H1 (cell line): Measurements from ENCODE around the gene PLXNB1. TPM values are rescaled to one million over a fixed set of nuclear protein-coding genes. Genes with fewer than 3 reads are reported as not detected.

Experiments used
- CTCF ChIA-PET: fragments of 300-600 bp; sonication (Branson Sonifier 250); formaldehyde crosslinking; loops from one replicate; lab custom pipeline; 2021; ENCODE audit not compliant: partially characterized antibody; lab: Charles Lee
- POLR2A ChIA-PET: fragments of 300-600 bp; sonication (Branson Sonifier 250); formaldehyde crosslinking; loops from one replicate; lab custom pipeline; 2021; ENCODE audit warnings: inconsistent platforms; ENCODE audit not compliant: partially characterized antibody; lab: Charles Lee
- DNase-seq, 2 experiments: peaks; one replicate each; pipeline versions ENCODE4 v3.0.0 to v3.0.0-alpha.2; 2010 to 2022; ENCODE audit warnings: low spot score in 2 of 2, low read depth in 1 of 2, mixed read lengths in 1 of 2
- FAIRE-seq: peaks from 2 replicates; lab custom pipeline; 2011; peaks lifted over from hg19 to GRCh38; lab: Jason Lieb, UNC
- H2AFZ ChIP-seq: 2 replicates; pipeline ENCODE4 v1.8.1; 2012; ENCODE audit warnings: low read length, inconsistent platforms
- H2AK5ac ChIP-seq: 2 replicates; pipeline ENCODE4 v1.6.1; 2013; ENCODE audit warnings: low read depth, low read length
- H2BK120ac ChIP-seq: replicated peaks from 2 replicates; pipeline ENCODE3; 2013; ENCODE audit warnings: low read depth, low read length, inconsistent platforms
- H2BK12ac ChIP-seq: 2 replicates; pipeline ENCODE4 v1.6.1; 2013; ENCODE audit warnings: low read depth, low read length
- H2BK15ac ChIP-seq: 2 replicates; pipeline ENCODE4 v1.6.1; 2013; ENCODE audit warnings: low read length
- H2BK20ac ChIP-seq: 2 replicates; pipeline ENCODE4 v1.6.1; 2013; ENCODE audit warnings: low read length
- H2BK5ac ChIP-seq: 2 replicates; pipeline ENCODE4 v1.6.1; 2013; ENCODE audit warnings: low read depth, low read length
- H3K14ac ChIP-seq: 2 replicates; pipeline ENCODE4 v1.6.1; 2013; ENCODE audit warnings: inconsistent platforms; ENCODE audit not compliant: insufficient read length
- H3K18ac ChIP-seq: 2 replicates; pipeline ENCODE4 v1.6.1; 2013; ENCODE audit warnings: low read length; ENCODE audit errors: extremely low read depth
- H3K23ac ChIP-seq: 2 replicates; pipeline ENCODE4 v1.6.1; 2013; ENCODE audit warnings: inconsistent platforms; ENCODE audit not compliant: insufficient read length
- H3K23me2 ChIP-seq: 2 replicates; pipeline ENCODE4 v1.6.1; 2013; ENCODE audit warnings: low read depth, low read length
- H3K27ac ChIP-seq: 2 replicates; pipeline ENCODE4 v1.6.1; 2011; ENCODE audit warnings: low read depth, low read length, inconsistent platforms
- H3K27me3 ChIP-seq, 4 experiments: replicated peaks in 1 of 4; 1 replicate in 1 of 4; 2 replicates in 3 of 4; pipeline versions ENCODE4 v1.6.1 to v1.8.1; 2011 to 2013; ENCODE audit warnings: low read length in 3 of 4, mild to moderate bottlenecking in 3 of 4, inconsistent platforms in 2 of 4, mixed read lengths in 2 of 4, moderate library complexity in 1 of 4; ENCODE audit not compliant: control insufficient read depth in 3 of 4, insufficient read depth in 3 of 4; ENCODE audit errors: extremely low read depth in 1 of 4
- H3K36me3 ChIP-seq, 4 experiments: 2 replicates each; pipeline versions ENCODE4 v1.6.1 to v1.8.1; 2011 to 2013; ENCODE audit warnings: mild to moderate bottlenecking in 4 of 4, low read length in 3 of 4, moderate library complexity in 2 of 4, control low read depth in 1 of 4, inconsistent platforms in 1 of 4; ENCODE audit not compliant: insufficient read depth in 4 of 4, control insufficient read depth in 2 of 4
- H3K4ac ChIP-seq: replicated peaks from 2 replicates; pipeline ENCODE3; 2013; ENCODE audit warnings: low read length, low read depth, mixed read lengths, inconsistent platforms; ENCODE audit not compliant: insufficient read length
- H3K4me1 ChIP-seq, 4 experiments: replicated peaks in 1 of 4; 1 replicate in 1 of 4; 2 replicates in 3 of 4; pipeline versions ENCODE4 v1.6.1 to v1.8.1; 2011 to 2013; ENCODE audit warnings: low read length in 3 of 4, inconsistent platforms in 2 of 4, mixed read lengths in 1 of 4; ENCODE audit not compliant: insufficient read depth in 4 of 4, control insufficient read depth in 3 of 4
- H3K4me2 ChIP-seq, 2 experiments: 2 replicates each; pipeline versions ENCODE4 v1.6.1 to v1.8.1; 2011 to 2013; ENCODE audit warnings: low read depth in 2 of 2, low read length in 2 of 2, control low read depth in 1 of 2, inconsistent platforms in 1 of 2, mild to moderate bottlenecking in 1 of 2; ENCODE audit not compliant: insufficient read depth in 1 of 2
- H3K4me3 ChIP-seq, 4 experiments: fragments of 200-600, 300-600 bp in 1 of 4; sonication (generic), shearing (Covaris generic), sonication (Bioruptor Twin) in 1 of 4; 2 replicates each; pipeline versions ENCODE4 v1.5.1 to v1.8.1; 2011 to 2016; ENCODE audit warnings: low read length in 4 of 4, low read depth in 3 of 4, control low read depth in 2 of 4, inconsistent platforms in 2 of 4, mild to moderate bottlenecking in 2 of 4, mixed read lengths in 1 of 4, moderate library complexity in 1 of 4; ENCODE audit not compliant: insufficient read depth in 2 of 4; ENCODE audit errors: extremely low read depth in 1 of 4
- H3K56ac ChIP-seq: replicated peaks from 2 replicates; pipeline ENCODE3; 2013; ENCODE audit warnings: low read depth, mild to moderate bottlenecking, mixed read lengths, low read length, inconsistent platforms; ENCODE audit not compliant: insufficient read length
- H3K79me1 ChIP-seq: 2 replicates; pipeline ENCODE4 v1.6.1; 2013; ENCODE audit warnings: low read depth, low read length, control low read depth
- H3K79me2 ChIP-seq, 2 experiments: 2 replicates each; pipeline versions ENCODE4 v1.6.1 to v1.8.1; 2012 to 2013; ENCODE audit warnings: low read length in 2 of 2, mild to moderate bottlenecking in 2 of 2, inconsistent platforms in 1 of 2; ENCODE audit not compliant: insufficient read depth in 2 of 2, control insufficient read depth in 1 of 2
- H3K9ac ChIP-seq, 4 experiments: replicated peaks in 1 of 4; 1 replicate in 1 of 4; 2 replicates in 3 of 4; pipeline versions ENCODE4 v1.6.1 to v1.8.1; 2011 to 2013; ENCODE audit warnings: low read depth in 3 of 4, low read length in 3 of 4, control low read depth in 2 of 4, mild to moderate bottlenecking in 2 of 4, moderate library complexity in 2 of 4, inconsistent platforms in 1 of 4; ENCODE audit errors: extremely low read depth in 1 of 4
- H3K9me3 ChIP-seq, 2 experiments: 2 replicates each; pipeline versions ENCODE4 v1.6.1 to v1.8.1; 2012 to 2013; ENCODE audit warnings: mild to moderate bottlenecking in 2 of 2, moderate library complexity in 2 of 2, control low read depth in 1 of 2, inconsistent platforms in 1 of 2, low read depth in 1 of 2, low read length in 1 of 2, mixed read lengths in 1 of 2; ENCODE audit not compliant: insufficient read depth in 2 of 2
- H4K20me1 ChIP-seq, 2 experiments: replicated peaks in 1 of 2; 2 replicates each; pipeline versions ENCODE3 to v1.8.1; 2011 to 2013; ENCODE audit warnings: inconsistent platforms in 2 of 2, low read length in 2 of 2, mild to moderate bottlenecking in 1 of 2; ENCODE audit not compliant: insufficient read depth in 2 of 2, control insufficient read depth in 1 of 2
- H4K5ac ChIP-seq: 2 replicates; pipeline ENCODE4 v1.6.1; 2013; ENCODE audit warnings: low read length, low read depth, mixed read lengths, inconsistent platforms; ENCODE audit not compliant: insufficient read length
- H4K8ac ChIP-seq: 2 replicates; pipeline ENCODE4 v1.8.0; 2013; ENCODE audit warnings: mild to moderate bottlenecking, moderate library complexity, low read length, inconsistent platforms; ENCODE audit not compliant: insufficient read depth; ENCODE audit errors: extremely low read depth
- H4K91ac ChIP-seq: replicated peaks from 2 replicates; pipeline ENCODE3; 2013; ENCODE audit warnings: low read length, mixed read lengths, inconsistent platforms; ENCODE audit not compliant: insufficient read length
- BACH1 ChIP-seq: IDR thresholded peaks from 2 replicates; pipeline ENCODE4 v1.6.1; 2012; ENCODE audit warnings: low read length, improper control_type of control experiment
- BCL11A ChIP-seq, 2 experiments: IDR thresholded peaks; one replicate each; pipeline ENCODE4 v1.6.1; 2011; ENCODE audit warnings: low read depth in 2 of 2, low read length in 2 of 2, mild to moderate bottlenecking in 2 of 2
- BRCA1 ChIP-seq: IDR thresholded peaks from 2 replicates; pipeline ENCODE4 v1.6.1; 2012; ENCODE audit warnings: low read depth, low read length, improper control_type of control experiment
- CREB1 ChIP-seq: IDR thresholded peaks from 2 replicates; pipeline ENCODE4 v1.6.1; 2012; ENCODE audit warnings: inconsistent platforms
- GABPA ChIP-seq: IDR thresholded peaks from 2 replicates; pipeline ENCODE4 v1.6.1; 2011; ENCODE audit warnings: mild to moderate bottlenecking, low read length, moderate library complexity, borderline replicate concordance; ENCODE audit not compliant: insufficient read depth
- GTF2F1 ChIP-seq: IDR thresholded peaks from 2 replicates; pipeline ENCODE4 v1.6.1; 2012; ENCODE audit warnings: low read depth, low read length, improper control_type of control experiment, borderline replicate concordance
- HDAC6 ChIP-seq: IDR thresholded peaks from one replicate; pipeline ENCODE4 v1.7.1; 2012; ENCODE audit warnings: low read depth, mild to moderate bottlenecking, inconsistent platforms, low read length, moderate library complexity
- JUN ChIP-seq: IDR thresholded peaks from 2 replicates; pipeline ENCODE4 v1.6.1; 2011; ENCODE audit warnings: low read depth, mild to moderate bottlenecking, improper control_type of control experiment, low read length
- KDM1A ChIP-seq: fragments of 200-600, 300-600 bp; sonication (generic); IDR thresholded peaks from 2 replicates; pipeline ENCODE4 v1.7.1; 2016; ENCODE audit warnings: mild to moderate bottlenecking, low read length, borderline replicate concordance
- SAP30 ChIP-seq: fragments of 300-600 bp; sonication (generic); IDR thresholded peaks from 2 replicates; pipeline ENCODE4 v1.7.1; 2012; ENCODE audit warnings: low read length, moderate library complexity, mild to moderate bottlenecking, inconsistent platforms; ENCODE audit not compliant: insufficient read depth, insufficient replicate concordance
- YY1 ChIP-seq: IDR thresholded peaks from 2 replicates; pipeline ENCODE4 v1.6.1; 2011; ENCODE audit warnings: low read depth, mild to moderate bottlenecking, low read length
- WGBS, 2 experiments: shearing (Covaris generic) in 1 of 2; methylation state at CpG; one replicate each; pipeline versions ENCODE4 v1.1.6 to v1.1.7; 2013 to 2015; ENCODE audit warnings: low lambda C conversion rate in 2 of 2, mixed read lengths in 2 of 2, inconsistent platforms in 1 of 2, low coverage in 1 of 2, missing lambda C conversion rate in 1 of 2; ENCODE audit not compliant: insufficient replicate concordance in 2 of 2, insufficient coverage in 1 of 2, insufficient read length in 1 of 2; ENCODE audit errors: extremely low coverage in 1 of 2, missing lambda C conversion rate in 1 of 2; 5-methylcytosine and 5-hydroxymethylcytosine counted together
- polyA plus RNA-seq, 7 experiments: library from polyadenylated mRNA; depleted of rRNA in 3 of 7; stranded (reverse) in 5 of 7; unstranded in 2 of 7; fragments of >200 nt in 5 of 7; fragments of 200-250 nt in 2 of 7; gene quantifications; 1 replicate in 5 of 7; 2 replicates in 1 of 7; 4 replicates in 1 of 7; pipeline versions ENCODE4 v1.2.1 to v1.2.3, GENCODE V29; 2011 to 2013; ENCODE audit warnings: missing spikeins in 2 of 7, mixed read lengths in 2 of 7
- total RNA-seq: library from RNA; stranded (reverse); fragmentation: NEBNext Ultra II Directional; extraction: Animal tissue kit (Norgen Biotek cat#: 25700); gene quantifications from 2 replicates; pipeline ENCODE4 v1.2.1, GENCODE V29; 2021
- TF ChIP-seq, protein P1 (sequence below): IDR thresholded peaks from 2 replicates; pipeline ENCODE4 v1.6.1; 2011; ENCODE audit warnings: low read depth, mild to moderate bottlenecking, low read length; ENCODE audit not compliant: insufficient read depth

Gene PLXNB1
- total and polyA plus RNA-seq, 2 of the 8 experiments (the other 6 are each of a cell fraction or from before 2014, with no cell fraction given): 109 to 114 TPM

GRCh38 chr3:48433472-48434118, 3.7 kb upstream of the PLXNB1 start:
- Histone ChIP-seq H3K23me2 (peaks cover 6% of the 10 kb centered on the region; the same call in 1 of the 2 replicates), H3K23ac (no peak overlapping the region), H3K4me3 (no peak overlapping the region), H3K9ac (no peak overlapping the region), H3K4ac (no peak overlapping the region), H2BK12ac (no peak overlapping the region), H2AFZ (no peak overlapping the region), H2BK5ac (0 out of 2 replicates have a peak overlapping the region, but pooled peaks have one; percentile 9), H2BK20ac (no peak overlapping the region), H3K14ac (no peak overlapping the region), H3K4me2 (no peak overlapping the region), H4K8ac (no peak overlapping the region), H2BK120ac (no peak overlapping the region), H3K27ac (no peak overlapping the region), H4K5ac (no peak overlapping the region), H3K36me3 (peaks cover 4 to 26% (median 12%) of the 10 kb centered on the region in 4 experiments; a peak in 6 of 8 replicates), H3K4me1 (peaks cover 4 to 12% (median 10%) of the 10 kb centered on the region in 4 experiments; a peak in 6 of 7 replicates), H2AK5ac (no peak overlapping the region), H2BK15ac (no peak overlapping the region), H3K27me3 (no peaks in the 10 kb centered on the region), H3K79me1 (peaks cover 2% of the 10 kb centered on the region; the same call in 1 of the 2 replicates), H4K20me1 (peaks cover 0 to 4% of the 10 kb centered on the region in 2 experiments), H3K9me3 (no peaks in the 10 kb centered on the region), H3K56ac (no peak overlapping the region), H3K79me2 (peaks cover 0 to 26% of the 10 kb centered on the region in 2 experiments; a peak in 1 of 4 replicates), H4K91ac (no peak overlapping the region), H3K18ac (no peak overlapping the region)
- DNase-seq: no peak
- WGBS, 2 experiments: 93% methylated on average over 12 of the region's 12 CpGs; no CpG with 5 or more reads in 1 of the 2 experiments
- ChIA-PET CTCF (interaction anchor here (0.6 to 7.7 kb wide), 18 partner anchors 11 to 239 kb away, joined by 3 to 220 read pairs (median 6); partner anchors contain the start of gene SHISA5), POLR2A (interaction anchor here (0.8 to 31.5 kb wide), 9 partner anchors 10 to 192 kb away, joined by 3 to 650 read pairs (median 19); partner anchors contain the start of genes ATRIP, CCDC51, TMA7 and ZNF589)
- FAIRE-seq: no peak
- TF ChIP-seq SAP30 (no peak), CREB1 (no peak), BCL11A (IDR thresholded peaks at IDR 0.05; ENCODE audit: low read depth in 2 of 2, low read length in 2 of 2) (no peak), BRCA1 (no peak), GABPA (no peak), YY1 (no peak), GTF2F1 (no peak), HDAC6 (no peak), KDM1A (no peak), JUN (no peak), BACH1 (no peak)
- TF ChIP-seq, protein P1, sequence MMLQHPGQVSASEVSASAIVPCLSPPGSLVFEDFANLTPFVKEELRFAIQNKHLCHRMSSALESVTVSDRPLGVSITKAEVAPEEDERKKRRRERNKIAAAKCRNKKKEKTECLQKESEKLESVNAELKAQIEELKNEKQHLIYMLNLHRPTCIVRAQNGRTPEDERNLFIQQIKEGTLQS: no peak
